Fibroblast of skin of left biceps (primary cell): ENCODE data around the gene RNF222.
"Not testable (repeated sequence)": the region's sequence is repeated elsewhere in the genome, so short reads cannot be mapped to it uniquely, and the experiment has no call there.

Experiments
- DNase-seq, 2 experiments: peaks; one replicate each; pipeline ENCODE4 v3.0.0-alpha.2; 2013; ENCODE audit warnings: low read depth in 2 of 2

RNF222 gene

DNA sequence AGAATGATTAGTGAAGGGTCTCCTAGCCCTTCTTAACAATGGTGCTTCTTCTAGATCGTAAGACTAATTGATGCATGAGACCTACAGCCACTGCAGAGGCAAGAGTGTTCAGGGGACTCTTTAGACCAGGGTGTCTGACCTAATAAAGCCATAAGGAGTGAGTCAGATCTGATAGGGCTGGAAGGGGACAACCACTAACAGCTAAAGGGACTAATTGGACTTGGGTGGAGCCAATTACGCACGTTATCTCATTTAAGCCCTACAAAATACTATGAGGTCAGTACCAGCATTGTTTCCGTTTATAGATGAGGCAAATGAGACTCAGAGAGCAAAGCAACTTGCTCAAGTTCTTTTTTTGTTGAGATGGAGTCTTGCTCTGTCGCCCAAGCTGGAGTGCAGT is 14.5 kb upstream of the RNF222 start:
- DNase-seq, result no peak

DNA sequence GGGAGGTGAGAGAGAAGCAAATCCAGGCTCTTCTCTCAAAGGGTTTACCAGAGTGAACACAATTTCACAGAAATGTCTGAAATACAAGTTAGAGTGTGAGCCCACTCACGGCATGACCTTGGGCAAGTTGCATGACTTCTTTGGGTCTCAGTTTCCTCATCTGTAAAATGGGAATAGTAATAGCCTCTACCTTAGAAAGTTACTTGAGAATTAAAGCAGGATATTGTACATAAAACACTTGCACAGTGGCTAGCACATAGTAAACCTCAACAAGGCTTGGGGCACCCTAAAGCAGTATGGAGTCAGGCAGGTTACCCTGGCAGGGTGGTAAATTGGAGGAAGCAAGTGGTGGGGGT is 13.2 kb upstream of the RNF222 start:
- no peak for DNase-seq

DNA sequence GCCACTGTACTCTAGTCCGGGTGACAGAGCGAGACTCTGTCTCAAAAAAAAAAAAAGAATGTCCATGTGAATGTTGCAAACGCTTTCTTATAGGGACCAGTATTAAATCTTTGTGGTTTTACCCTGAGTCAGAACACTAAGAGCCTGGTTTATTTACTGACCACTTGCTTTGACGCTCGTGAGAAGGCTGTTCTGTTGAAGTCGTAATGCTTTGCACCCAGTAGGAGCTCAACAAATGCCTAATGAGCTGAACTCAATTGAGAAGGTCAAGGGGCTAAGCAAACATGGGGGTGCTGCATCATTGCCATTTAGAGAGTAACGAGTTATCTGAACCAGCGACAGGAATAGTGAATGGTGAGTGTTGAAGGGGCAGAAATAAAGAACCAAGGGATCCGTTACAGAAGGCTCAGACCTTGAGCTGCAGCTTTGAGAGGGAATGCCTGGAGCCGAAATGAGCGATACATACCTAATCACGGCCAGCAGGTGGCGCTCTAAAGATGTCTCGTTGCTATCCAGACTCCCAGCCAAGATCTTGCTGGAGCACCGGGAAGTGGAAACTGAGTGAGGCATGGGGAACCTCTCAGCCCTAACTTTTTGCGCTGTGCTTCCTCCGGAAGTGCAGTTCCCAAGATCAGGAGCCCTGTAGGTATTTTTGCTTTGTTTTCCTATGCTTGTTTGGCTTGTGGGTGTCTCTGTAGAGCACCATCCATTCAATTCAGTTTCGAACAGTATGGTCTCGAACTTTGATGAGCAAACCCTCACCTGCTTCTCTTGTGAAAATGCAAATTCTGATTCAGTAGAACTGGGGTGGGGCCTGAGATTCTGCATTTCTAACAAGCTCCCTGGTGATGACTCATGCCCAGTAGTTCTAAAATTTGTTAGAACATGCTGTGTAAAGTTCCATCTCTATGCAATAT is 12.6 kb upstream of the RNF222 start:
- peak; percentile 53 to 59 for DNase-seq

DNA sequence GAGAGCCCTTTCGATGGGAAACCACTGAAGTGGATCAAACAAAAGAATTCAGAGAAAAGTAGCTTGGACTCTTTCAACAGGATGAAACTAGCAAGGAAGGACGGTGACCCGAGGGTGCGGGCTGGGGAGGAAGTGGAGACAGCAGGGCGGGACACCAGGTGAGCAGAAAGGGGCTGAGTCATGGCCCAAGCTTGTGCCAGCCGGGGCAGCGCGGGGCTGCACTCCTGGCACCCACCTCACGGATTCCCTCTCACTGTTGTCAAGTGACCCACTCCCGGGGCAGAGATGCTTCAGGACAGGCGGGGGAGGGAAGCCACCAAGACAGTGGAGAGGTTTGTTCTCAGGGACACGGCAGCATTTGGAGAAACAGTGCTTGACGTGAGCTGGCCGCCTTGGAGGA is 10.7 kb upstream of the RNF222 start:
- no peak for DNase-seq

DNA sequence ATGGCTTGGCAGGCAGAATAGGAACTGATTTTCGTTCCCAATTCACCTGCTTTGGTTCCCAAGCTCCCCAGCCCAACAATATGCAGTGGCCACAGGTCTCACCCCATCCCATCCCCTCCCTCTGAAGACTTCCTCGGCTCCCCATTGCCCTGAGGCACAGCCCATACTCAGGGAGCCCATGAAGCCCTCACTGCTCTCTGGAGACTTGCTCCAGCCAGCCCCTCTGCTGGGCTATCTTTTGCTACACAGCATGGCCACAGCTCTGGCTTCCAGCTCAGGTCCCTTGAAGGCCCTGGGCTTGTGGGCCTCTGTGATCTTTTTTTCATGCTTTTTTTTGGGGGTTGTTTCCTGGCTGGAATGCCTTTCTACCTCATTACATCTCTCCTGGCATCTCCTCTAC is 8.5 kb upstream of the RNF222 start:
- no peak for DNase-seq

DNA sequence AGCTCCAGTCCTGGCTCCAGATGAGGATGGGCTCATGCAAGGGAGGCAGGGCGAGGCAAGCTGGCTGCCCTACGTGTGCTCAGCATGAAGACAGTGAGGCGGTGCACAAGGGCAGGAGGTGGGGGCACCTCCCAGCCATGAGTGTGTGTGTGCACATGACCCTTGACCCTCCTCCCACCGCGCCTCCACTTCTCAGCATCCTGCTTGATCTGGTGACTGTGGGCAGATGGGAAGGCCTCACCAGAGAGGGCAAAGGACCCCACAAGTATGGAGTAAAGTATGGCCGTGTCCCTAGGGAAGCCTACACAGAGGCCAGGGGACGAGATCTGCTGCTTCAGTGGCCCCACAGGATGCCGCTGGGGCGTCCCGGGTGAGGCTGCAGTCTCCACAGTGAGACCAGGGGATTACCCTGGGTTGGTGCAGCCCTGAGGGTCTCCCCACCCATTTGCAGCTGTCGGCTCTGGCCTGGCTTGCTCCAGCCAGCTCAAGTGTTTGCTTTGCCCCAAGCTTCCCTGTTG is 7.9 kb upstream of the RNF222 start:
- DNase-seq, result no peak

DNA sequence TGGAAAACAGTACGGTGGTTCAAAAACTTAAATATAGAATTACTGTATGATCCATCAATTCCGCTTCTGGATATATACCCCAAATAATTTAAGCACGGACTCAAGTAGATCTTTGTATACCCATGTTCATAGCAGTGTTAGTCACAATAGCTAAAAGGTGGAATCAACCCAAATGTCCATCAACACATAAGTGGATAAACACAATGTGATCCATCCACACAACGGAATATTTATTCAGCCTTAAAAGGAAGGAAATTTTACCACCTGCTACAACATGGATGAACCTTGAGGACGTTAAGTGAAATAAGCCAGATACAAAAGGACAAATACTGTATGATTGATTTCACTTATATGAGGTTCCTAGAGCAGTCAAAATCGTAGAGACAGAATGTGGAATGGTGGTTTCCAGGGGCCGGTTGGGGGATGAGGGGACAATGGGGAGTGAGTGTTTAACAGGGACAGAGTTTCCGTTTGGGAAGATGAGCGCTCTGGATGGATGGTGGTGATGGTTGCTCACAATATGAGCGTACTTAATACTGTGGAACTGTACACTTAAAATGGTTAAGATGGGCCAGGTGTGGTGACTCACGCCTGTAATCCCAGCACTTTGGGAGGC is 5.4 kb upstream of the RNF222 start:
- DNase-seq, result no peak

DNA sequence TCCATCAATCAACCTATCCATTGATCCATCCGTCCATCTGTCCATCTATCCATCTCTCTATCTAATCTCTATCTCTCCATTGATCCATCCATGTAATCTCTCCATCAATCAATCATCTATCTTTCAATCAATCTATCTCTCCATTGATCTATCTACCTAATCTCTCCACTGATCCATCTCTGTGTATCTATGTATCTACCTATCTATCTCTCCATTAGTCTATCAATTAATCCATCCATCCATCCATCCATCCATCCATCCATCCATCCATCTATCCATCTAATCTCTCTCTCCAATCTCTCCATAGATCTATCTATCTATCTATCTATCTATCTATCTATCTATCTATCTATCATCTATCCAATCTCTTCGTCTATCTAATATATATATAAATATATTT is 3.5 kb upstream of the RNF222 start:
- no peak for DNase-seq

DNA sequence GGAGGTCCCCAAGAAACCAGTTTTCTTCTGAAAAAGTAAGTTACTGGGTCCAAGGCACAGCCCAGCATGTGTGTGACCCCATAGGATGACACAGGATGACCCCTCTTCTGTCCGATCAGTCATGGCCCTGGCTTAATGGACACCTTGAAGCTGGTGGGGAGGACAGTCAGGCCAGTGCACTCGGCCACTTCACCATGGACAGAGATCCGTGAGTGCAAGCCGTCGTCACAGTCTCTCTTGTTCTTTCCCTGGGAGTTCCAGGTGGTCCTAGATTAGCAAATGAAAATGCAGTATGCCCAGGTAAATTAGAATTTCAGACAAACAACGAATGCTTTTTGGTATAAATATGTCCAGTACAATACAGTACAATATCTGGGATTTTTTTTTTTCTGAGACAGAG is 1.4 kb upstream of the RNF222 start:
- no peak for DNase-seq

DNA sequence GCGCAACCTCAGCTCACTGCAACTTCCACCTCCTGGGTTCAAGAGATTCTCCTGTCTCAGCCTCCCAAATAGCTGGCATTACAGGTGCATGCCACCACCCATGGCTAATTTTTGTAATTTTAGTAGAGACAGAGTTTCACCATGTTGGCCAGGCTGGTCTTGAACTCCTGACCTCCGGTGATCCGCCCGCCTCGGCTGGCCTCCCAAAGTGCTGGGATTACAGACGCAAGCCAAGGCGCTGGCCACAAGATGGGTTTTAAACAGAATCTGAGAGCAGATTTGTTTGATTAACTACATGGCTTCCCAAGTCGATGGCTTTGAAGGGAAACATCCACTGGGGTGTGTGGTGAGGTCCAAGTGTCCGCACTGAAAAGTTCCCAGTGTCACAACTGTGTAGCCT is 3.1 kb downstream of the RNF222 start:
- not testable (repeated sequence) for DNase-seq

DNA sequence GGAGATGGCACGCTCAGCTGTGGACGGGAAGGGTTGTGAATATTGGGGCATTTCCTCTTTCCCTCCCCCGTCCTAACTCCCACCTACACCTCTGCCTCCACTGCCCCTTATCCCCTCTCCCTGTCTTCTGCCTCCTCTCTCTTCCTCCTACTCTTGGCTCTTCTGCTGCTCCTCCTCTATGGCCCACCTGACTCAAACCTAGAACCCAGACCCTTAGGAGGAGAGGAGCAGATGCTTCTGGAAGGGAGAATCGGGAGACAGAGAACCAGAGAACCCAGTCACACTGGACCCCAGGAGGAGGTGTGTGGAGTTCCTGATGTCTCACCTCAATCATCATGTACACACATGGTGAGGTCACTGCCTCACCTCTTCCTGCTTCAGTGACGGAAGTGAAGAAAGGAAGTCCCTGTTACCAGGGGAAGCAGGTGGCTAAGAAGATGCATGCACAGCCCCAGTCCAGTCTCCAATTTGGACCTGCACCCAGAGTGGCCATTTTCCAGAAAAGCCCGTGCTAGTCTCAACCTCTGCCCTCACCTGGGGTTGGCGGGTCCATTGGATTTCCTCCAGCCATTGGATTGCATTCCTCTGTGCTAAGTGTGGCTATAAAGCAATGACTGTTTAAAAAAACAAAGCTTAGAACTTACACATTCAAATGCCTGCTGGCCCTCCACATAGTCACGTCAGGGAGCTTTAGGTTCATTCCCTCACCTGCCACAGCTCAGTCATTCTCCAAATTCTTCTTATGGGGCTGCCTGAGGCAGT is 4.0 kb downstream of the RNF222 start:
- DNase-seq, result no peak

DNA sequence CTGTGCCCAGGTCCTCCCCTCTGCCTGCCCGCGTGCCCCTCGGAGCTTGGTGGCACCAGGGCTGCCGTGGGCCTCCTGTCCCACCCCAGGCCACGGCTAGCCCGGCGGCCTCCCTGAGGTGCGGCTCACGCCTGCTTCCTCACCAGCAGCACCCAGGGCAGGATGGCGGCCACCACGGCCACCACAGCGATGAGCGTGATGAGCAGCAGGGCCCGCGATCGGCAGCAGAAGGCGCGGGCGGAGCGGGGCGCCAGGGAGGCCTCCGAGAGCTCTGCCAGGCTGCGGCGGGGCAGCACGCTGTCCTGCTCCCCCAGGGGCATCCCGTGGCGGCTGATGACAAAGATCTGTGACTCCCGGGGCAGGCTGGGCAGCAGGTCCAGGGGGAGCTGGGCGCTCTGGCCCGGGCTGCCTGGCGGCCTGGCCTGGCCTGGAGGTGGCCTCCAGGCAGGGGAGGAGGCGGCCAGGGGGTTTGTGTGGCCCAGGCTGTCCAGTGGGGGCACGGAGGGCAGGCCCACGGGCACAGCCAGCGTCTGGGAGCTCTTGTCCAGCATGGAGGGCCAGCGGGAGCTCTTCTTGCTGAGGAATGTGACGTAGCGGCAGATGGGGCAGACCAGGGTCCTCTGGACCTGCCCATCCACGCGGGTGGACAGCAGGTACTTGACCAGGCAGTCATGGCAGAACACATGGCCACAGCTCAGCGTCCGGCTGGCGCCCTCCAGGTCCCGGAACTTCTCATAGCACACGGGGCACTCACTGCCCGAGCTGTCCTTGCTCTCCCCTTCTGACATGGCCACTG is 4.8 kb downstream of the RNF222 start:
- DNase-seq, result no peak

DNA sequence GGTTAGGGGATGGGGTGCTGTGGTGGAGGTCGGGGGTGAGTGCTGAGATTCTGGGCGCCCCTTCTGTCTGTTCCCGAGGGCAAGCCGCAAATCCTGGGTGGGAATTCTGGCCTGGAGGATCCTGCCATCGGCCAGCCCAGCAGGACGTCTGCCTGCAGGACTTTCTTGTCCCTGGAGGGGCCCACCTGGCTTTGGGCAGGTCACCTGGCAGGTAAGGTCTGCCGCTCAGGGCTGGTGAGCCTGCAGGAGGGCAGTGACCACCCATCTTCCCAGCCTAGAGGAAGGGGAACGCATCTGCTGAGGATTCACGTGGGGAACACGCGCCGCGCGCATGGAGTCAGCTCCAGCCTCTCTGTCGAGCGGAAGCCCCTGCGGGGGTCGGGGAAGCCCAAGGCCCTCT is 5.4 kb downstream of the RNF222 start:
- DNase-seq, result no peak

DNA sequence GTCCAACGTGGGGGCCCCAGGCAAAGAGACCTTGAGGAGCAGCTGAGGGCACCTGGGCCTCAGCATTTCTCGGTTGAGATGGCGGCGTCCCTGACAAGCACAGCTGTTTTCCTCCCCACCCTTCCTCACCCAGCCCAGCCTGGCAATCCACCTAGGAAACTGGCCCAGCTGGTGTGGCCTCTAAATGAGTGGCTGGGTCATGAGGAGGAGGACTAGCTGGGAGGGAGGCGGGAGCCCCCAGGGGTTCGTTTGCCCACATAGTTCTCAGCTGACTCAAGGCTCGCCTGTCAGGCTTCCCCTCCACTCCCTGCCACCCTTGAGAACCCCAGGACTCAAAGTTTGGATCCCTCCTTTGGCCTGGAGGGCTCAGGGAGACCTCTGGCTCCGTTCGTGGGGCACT is 5.9 kb downstream of the RNF222 start:
- DNase-seq, result no peak

DNA sequence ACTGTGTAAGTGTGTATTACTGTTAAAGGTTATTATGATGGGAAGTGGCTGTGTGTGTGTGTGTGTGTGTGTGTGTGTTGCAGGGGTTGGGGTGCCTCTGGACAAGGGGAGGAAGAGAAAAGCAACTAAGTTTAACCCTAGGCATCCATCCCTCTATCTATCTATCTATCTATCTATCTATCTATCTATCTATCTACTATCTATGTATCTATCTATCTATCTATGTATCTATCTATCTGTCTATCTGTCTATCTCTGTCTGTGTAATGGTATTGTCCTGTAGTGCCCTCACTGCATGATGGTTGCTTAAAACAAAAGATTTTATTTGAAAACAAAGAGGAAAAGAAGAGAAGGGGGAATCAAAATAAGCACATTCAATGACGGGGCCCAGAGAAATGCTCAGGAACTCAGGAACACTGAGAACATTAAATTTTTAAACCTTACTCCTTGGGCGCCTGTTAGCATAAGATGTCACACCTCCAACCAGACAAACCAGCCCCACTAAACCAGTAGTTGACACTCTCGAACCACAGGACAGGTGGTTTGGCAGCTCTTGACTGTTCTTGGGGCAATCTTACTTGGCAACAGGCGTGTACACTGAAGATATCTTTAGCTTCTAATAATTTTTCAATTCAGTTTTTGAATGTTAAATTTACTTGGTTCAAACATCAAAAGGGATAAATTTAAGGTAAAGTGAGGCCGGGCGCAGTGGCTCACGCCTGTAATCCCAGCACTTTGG is 9.5 kb downstream of the RNF222 start:
- DNase-seq, result no peak

DNA sequence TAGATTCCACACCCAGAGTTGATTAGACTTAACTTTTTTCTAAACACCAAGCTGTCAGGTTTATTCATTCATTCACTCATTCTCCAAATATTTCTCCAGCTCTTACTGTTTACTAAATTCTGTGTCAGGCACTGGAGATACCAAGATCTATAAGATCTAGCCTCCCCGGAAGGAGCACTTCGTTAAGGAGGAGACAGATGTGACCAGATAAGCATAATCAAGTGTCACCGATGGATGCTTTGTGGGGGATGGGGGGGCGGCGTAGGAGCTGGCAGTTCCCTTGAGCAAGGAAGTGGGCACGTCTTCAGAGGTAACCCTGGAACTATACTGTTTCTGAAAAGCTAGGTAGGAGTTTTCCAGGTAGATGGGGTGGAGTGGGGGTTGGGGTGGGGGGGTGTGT is 10.8 kb downstream of the RNF222 start:
- DNase-seq, result no peak

DNA sequence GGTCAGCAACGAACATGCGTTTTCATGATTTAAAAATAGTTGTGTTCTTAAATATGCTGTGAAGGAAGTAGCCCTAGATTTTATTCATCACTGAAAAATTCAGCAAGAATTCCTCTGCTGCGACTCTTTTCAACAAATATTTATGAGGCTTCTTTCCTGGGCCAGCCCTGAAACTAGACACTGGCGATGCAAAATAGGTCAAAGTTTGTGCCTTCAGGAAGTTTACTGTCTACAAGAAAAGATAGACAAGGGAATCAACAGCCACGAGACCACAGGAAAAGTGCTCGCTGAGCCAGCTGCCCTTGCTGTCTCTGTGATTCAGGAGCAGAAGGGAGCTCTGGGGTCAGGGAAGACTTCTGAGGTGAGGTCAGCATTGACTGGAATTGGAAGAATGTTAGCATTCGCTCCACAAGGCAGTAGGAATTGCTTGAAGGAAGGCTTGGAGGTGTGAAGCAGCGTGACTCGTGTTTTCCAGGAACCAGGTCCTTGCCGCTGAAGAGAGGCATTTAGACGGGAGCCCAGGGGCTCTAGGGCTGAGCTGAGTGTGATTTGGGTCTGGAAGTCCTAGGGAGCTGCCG is 12.7 kb downstream of the RNF222 start:
- peak; percentile 79 to 83 for DNase-seq

DNA sequence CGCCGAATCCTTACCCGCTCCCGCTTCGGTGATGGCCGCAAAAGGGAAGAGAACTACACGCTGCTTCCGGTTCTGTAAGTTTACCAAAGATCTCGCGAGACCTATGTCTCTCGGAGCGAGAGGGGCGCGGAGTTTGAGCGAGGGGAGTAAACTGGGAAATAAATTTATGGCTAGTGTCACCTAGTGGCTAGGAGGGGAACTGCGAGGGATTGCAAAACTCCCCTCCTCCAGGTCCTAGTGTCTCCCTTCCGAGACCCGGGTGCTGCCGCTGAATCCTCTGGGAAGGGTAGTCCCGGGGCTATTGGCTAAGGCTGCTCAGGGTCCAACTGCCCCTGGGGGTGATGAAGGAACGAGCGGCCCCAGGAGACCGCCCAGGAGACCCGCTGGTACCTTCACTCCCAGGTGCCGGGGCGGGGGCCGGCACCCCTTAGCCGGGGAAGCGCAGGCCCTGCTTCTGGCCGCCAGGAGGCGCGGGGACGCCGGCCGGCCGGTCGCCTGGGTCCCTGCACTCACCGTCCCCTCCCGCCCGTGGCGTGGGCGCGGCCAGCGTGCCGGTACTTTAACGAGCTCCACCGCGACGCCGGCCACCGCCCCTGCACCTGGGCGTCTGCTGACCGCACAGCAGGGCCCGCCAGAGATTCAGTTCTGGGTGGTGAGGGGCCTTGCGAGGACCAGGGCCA is 14.3 kb downstream of the RNF222 start, which contains the start of gene RPL26:
RPL26 (minus strand) TSS at position 51 of the 680 bp plus-strand sequence. CDS start 883 bp downstream, outside the sequence.
- DNase-seq, result peak; percentile 97

DNA sequence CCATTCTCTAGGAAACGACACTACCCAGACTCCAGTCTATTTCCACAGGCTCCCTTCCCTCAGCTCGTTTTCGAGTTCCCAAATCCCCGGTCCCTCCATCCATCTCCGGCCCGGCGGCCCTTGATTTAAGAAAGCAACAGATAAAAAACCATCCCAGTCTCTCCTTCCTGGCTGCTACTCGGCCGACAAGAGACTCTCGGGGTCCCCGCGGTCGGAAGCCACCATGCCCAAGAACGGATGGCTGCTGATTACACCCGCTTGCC is 14.8 kb downstream of the RNF222 start:
- DNase-seq, result no peak
